ENCODE data around the gene APLP1. TPM values are rescaled to one million over a fixed set of nuclear protein-coding genes. Genes with fewer than 3 reads are reported as not detected.

The APLP1 gene
- total and polyA plus RNA-seq, 2 donors (not counting 3 experiments of a cell fraction or from before 2014, with no cell fraction given) = 6.2 to 13.0 TPM

- ChIA-PET CTCF (no interaction called here), POLR2A (no interaction called here)
- no peaks in the 10 kb centered on the region for H3K4me1 ChIP-seq (ENCODE audit: control insufficient read depth, extremely low read depth, insufficient read depth, low read length)
- H3K27ac ChIP-seq (ENCODE audit: insufficient read depth, low read depth, low read length) = no peak overlapping the region
- no peaks in the 10 kb centered on the region for H4K20me1 ChIP-seq (replicated peaks; ENCODE audit: control insufficient read depth, extremely low read depth, insufficient read depth, low read length)
- H3K9me3 ChIP-seq (replicated peaks; ENCODE audit: control insufficient read depth, insufficient read depth, low read length) = no peaks in the 10 kb centered on the region
- no peak overlapping the region for H3K4me2 ChIP-seq (ENCODE audit: insufficient read depth, low read length)
- BruUV-seq (replicated peaks) = no TSS peak
- no peak overlapping the region for H2AFZ ChIP-seq (ENCODE audit: low read depth, low read length)
- TF ChIP-seq FOS (IDR thresholded peaks at IDR 0.05; ENCODE audit: borderline replicate concordance, insufficient read depth, low read length) (no peak), POLR2A (IDR thresholded peaks at IDR 0.05; ENCODE audit: low read depth, low read length) (no peak), MYC (IDR thresholded peaks at IDR 0.05; ENCODE audit: low read depth, low read length) (no peak), POLR2AphosphoS5 (IDR thresholded peaks at IDR 0.05; ENCODE audit: insufficient read depth, low read depth, low read length) (no peak), CTCF (IDR thresholded peaks at IDR 0.05; ENCODE audit: extremely low read depth in 1 of 2, insufficient read depth in 1 of 2, low read depth in 1 of 2, low read length in 2 of 2) (no peak), MAX (IDR thresholded peaks at IDR 0.05; ENCODE audit: insufficient read depth, insufficient read length) (no peak), EZH2 (IDR thresholded peaks at IDR 0.05; ENCODE audit: borderline replicate concordance, low read depth, low read length, severe bottlenecking) (no peak), JUN (IDR thresholded peaks at IDR 0.05; ENCODE audit: borderline replicate concordance, insufficient read depth, insufficient read length, low read depth) (no peak), GATA2 (IDR thresholded peaks at IDR 0.05; ENCODE audit: insufficient read depth, insufficient read length, low read depth, low read length) (no peak)
- no peak overlapping the region for H3K9ac ChIP-seq (replicated peaks; ENCODE audit: extremely low read depth, insufficient read depth, low read length)
- H3K36me3 ChIP-seq (ENCODE audit: control insufficient read depth in 2 of 2, extremely low read depth in 1 of 2, insufficient read depth in 2 of 2, low read length in 2 of 2) = no peaks in the 10 kb centered on the region
- H3K4me3 ChIP-seq (replicated peaks in 1 of 3; ENCODE audit: insufficient read depth in 1 of 3, low read depth in 1 of 3, low read length in 3 of 3) = no peak overlapping the region
- no peaks in the 10 kb centered on the region for H3K27me3 ChIP-seq (ENCODE audit: control insufficient read depth in 2 of 2, insufficient read depth in 2 of 2, low read length in 2 of 2)
- no peak for DNase-seq (ENCODE audit: low read depth, low spot score)
- H3K9me1 ChIP-seq (replicated peaks; ENCODE audit: control insufficient read depth, extremely low read depth, insufficient read depth, low read length) = no peaks in the 10 kb centered on the region
- FAIRE-seq = no peak
- intact Hi-C loops (cut with micrococcal nuclease) (no loop called here), dilution Hi-C loops (cut with MboI; ENCODE audit: extremely low pct_ligation_motif_present, low sequenced_read_pairs) (no loop called here)
- no peaks in the 10 kb centered on the region for H3K79me2 ChIP-seq (ENCODE audit: control insufficient read depth, insufficient read depth, low read length)
Measured at GRCh38 chr19:35824150-35824549, 44.2 kb upstream of the APLP1 start.
